Endothelial cell of umbilical vein (primary cell): ENCODE data around the gene DCC.

ENCODE experiments used
- CTCF ChIP-seq, 2 donors: IDR thresholded peaks; 1 replicate in 1 of 2; 2 replicates in 1 of 2; pipeline ENCODE4 v1.5.1; 2011; ENCODE audit warnings: low read length in 2 of 2, mild to moderate bottlenecking in 2 of 2, moderate library complexity in 2 of 2, control low read depth in 1 of 2, inconsistent platforms in 1 of 2, low read depth in 1 of 2; ENCODE audit not compliant: insufficient read depth in 1 of 2; ENCODE audit errors: extremely low read depth in 1 of 2
- EZH2 ChIP-seq: IDR thresholded peaks from 2 replicates; pipeline ENCODE4 v1.6.1; 2012; ENCODE audit warnings: borderline replicate concordance, low read depth, mild to moderate bottlenecking, moderate library complexity, low read length, inconsistent platforms; ENCODE audit not compliant: severe bottlenecking
- MAX ChIP-seq: IDR thresholded peaks from 2 replicates; pipeline ENCODE4 v1.6.1; 2011; ENCODE audit not compliant: insufficient read depth, insufficient read length
- POLR2A ChIP-seq: IDR thresholded peaks from 2 replicates; pipeline ENCODE4 v1.6.1; 2012; ENCODE audit warnings: low read depth, mild to moderate bottlenecking, control low read depth, low read length
- POLR2AphosphoS5 ChIP-seq: IDR thresholded peaks from 2 replicates; pipeline ENCODE4 v1.6.1; 2012; ENCODE audit warnings: low read depth, mild to moderate bottlenecking, control low read depth, low read length, moderate library complexity; ENCODE audit not compliant: insufficient read depth

- TF ChIP-seq MAX (no peak), CTCF (IDR thresholded peaks at IDR 0.05; ENCODE audit: extremely low read depth in 1 of 2, insufficient read depth in 1 of 2, low read depth in 1 of 2, low read length in 2 of 2) (no peak), POLR2A (no peak), EZH2 (no peak), POLR2AphosphoS5 (no peak)
Measured at GRCh38 chr18:53152476-53152875, 812.5 kb downstream of the DCC start.
